Measurements from ENCODE around the gene TNFRSF1A. TPM values are rescaled to one million over a fixed set of nuclear protein-coding genes. Genes with fewer than 3 reads are reported as not detected.

Gene TNFRSF1A
- total and polyA plus RNA-seq, 2 of the 13 experiments (the other 11 are each of a cell fraction or from before 2014, with no cell fraction given): 41.5 to 61.2 TPM

GRCh38 chr12:6341417-6342139, at the start of gene TNFRSF1A (continued):
- TF ChIP-seq ZNF335 (CRISPR knock-in tag; IDR thresholded peaks at IDR 0.05) (0 out of 2 replicates have a peak, but pooled peaks have one; percentile 11), NR2C2 (CRISPR knock-in tag; IDR thresholded peaks at IDR 0.05; ENCODE audit: borderline replicate concordance) (peak; percentile 38; the same call in 1 of the 2 replicates), ZNF552 (CRISPR knock-in tag; IDR thresholded peaks at IDR 0.05; ENCODE audit: borderline replicate concordance) (peak; percentile 36; the same call in 1 of the 2 replicates), ZBTB25 (CRISPR knock-in tag; IDR thresholded peaks at IDR 0.05) (peak; percentile 63; the same call in 1 of the 2 replicates), SKI (IDR thresholded peaks at IDR 0.05; ENCODE audit: partially characterized antibody) (no peak), ZNF597 (CRISPR knock-in tag; IDR thresholded peaks at IDR 0.05) (no peak), NCOA5 (CRISPR knock-in tag; IDR thresholded peaks at IDR 0.05) (no peak), SIN3A (IDR thresholded peaks at IDR 0.05; ENCODE audit: borderline replicate concordance, low read depth, low read length) (peak; percentile 66), ZNF883 (CRISPR knock-in tag; IDR thresholded peaks at IDR 0.05; ENCODE audit: not compliant biosample characterization) (peak; percentile 44), SRY (CRISPR knock-in tag; IDR thresholded peaks at IDR 0.05) (no peak), DRAP1 (CRISPR knock-in tag; IDR thresholded peaks at IDR 0.05) (peak; percentile 66), ATF4 (CRISPR knock-in tag; IDR thresholded peaks at IDR 0.05) (peak in 1 of 2 experiments; percentile 70; a peak in 2 of 4 replicates), ZNF777 (CRISPR knock-in tag; IDR thresholded peaks at IDR 0.05) (no peak), ZNF329 (CRISPR knock-in tag; IDR thresholded peaks at IDR 0.05; ENCODE audit: low read depth) (0 out of 2 replicates have a peak, but pooled peaks have one; percentile 9)
- TF ChIP-seq, protein P1, sequence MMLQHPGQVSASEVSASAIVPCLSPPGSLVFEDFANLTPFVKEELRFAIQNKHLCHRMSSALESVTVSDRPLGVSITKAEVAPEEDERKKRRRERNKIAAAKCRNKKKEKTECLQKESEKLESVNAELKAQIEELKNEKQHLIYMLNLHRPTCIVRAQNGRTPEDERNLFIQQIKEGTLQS (CRISPR knock-in tag; IDR thresholded peaks at IDR 0.05): peak; percentile 25; the same call in 1 of the 2 replicates
- TF ChIP-seq, protein P2, sequence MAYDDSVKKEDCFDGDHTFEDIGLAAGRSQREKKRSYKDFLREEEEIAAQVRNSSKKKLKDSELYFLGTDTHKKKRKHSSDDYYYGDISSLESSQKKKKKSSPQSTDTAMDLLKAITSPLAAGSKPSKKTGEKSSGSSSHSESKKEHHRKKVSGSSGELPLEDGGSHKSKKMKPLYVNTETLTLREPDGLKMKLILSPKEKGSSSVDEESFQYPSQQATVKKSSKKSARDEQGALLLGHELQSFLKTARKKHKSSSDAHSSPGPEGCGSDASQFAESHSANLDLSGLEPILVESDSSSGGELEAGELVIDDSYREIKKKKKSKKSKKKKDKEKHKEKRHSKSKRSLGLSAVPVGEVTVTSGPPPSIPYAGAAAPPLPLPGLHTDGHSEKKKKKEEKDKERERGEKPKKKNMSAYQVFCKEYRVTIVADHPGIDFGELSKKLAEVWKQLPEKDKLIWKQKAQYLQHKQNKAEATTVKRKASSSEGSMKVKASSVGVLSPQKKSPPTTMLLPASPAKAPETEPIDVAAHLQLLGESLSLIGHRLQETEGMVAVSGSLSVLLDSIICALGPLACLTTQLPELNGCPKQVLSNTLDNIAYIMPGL (CRISPR knock-in tag; IDR thresholded peaks at IDR 0.05; ENCODE audit: borderline replicate concordance in 1 of 2, low read depth in 1 of 2): peak; percentile 70 to 85; a peak in 2 of 4 replicates
- TF ChIP-seq, protein P3, sequence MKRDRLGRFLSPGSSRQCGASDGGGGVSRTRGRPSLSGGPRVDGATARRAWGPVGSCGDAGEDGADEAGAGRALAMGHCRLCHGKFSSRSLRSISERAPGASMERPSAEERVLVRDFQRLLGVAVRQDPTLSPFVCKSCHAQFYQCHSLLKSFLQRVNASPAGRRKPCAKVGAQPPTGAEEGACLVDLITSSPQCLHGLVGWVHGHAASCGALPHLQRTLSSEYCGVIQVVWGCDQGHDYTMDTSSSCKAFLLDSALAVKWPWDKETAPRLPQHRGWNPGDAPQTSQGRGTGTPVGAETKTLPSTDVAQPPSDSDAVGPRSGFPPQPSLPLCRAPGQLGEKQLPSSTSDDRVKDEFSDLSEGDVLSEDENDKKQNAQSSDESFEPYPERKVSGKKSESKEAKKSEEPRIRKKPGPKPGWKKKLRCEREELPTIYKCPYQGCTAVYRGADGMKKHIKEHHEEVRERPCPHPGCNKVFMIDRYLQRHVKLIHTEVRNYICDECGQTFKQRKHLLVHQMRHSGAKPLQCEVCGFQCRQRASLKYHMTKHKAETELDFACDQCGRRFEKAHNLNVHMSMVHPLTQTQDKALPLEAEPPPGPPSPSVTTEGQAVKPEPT (CRISPR knock-in tag; IDR thresholded peaks at IDR 0.05; ENCODE audit: low read depth): 0 out of 2 replicates have a peak, but pooled peaks have one; percentile 36
